Neuronal stem cell (in vitro differentiated cells): ENCODE data around the gene HEY2.

Source experiments
- DNase-seq: peaks from one replicate; pipeline ENCODE4 v3.0.0-alpha.2; 2013; ENCODE audit warnings: low spot score
- H2AFZ ChIP-seq: one replicate; pipeline ENCODE4 v1.6.1; 2013; ENCODE audit warnings: mild to moderate bottlenecking, low read length, inconsistent platforms
- H2AK5ac ChIP-seq: 2 replicates; pipeline ENCODE4 v1.6.1; 2013; ENCODE audit warnings: low read depth, mild to moderate bottlenecking, inconsistent platforms, low read length, moderate library complexity, mixed read lengths
- H2BK120ac ChIP-seq: 2 replicates; pipeline ENCODE4 v1.6.1; 2013; ENCODE audit warnings: low read depth, mild to moderate bottlenecking, inconsistent platforms, low read length, moderate library complexity, mixed read lengths
- H2BK12ac ChIP-seq: one replicate; pipeline ENCODE4 v1.6.1; 2013; ENCODE audit warnings: low read length, inconsistent platforms
- H2BK15ac ChIP-seq: 2 replicates; pipeline ENCODE4 v1.6.1; 2013; ENCODE audit warnings: mild to moderate bottlenecking, low read length, inconsistent platforms, mixed read lengths
- H2BK5ac ChIP-seq: one replicate; pipeline ENCODE4 v1.6.1; 2013; ENCODE audit warnings: inconsistent platforms, mild to moderate bottlenecking, low read length, moderate library complexity
- H3K14ac ChIP-seq: one replicate; pipeline ENCODE4 v1.6.1; 2013; ENCODE audit warnings: low read length, inconsistent platforms
- H3K18ac ChIP-seq: 2 replicates; pipeline ENCODE4 v1.6.1; 2013; ENCODE audit warnings: low read length, inconsistent platforms
- H3K23ac ChIP-seq: 2 replicates; pipeline ENCODE4 v1.6.1; 2013; ENCODE audit warnings: low read depth, mild to moderate bottlenecking, mixed read lengths, low read length, inconsistent platforms; ENCODE audit not compliant: poor library complexity
- H3K27ac ChIP-seq: replicated peaks from 3 replicates; pipeline ENCODE4 v1.5.1; 2013; ENCODE audit warnings: low read length, inconsistent platforms
- H3K27me3 ChIP-seq, 3 experiments: 2 replicates each; pipeline ENCODE4 v1.6.1; 2013; ENCODE audit warnings: low read length in 3 of 3, mild to moderate bottlenecking in 2 of 3, inconsistent platforms in 1 of 3, low read depth in 1 of 3, mixed read lengths in 1 of 3, moderate library complexity in 1 of 3; ENCODE audit not compliant: control insufficient read depth in 3 of 3, insufficient read depth in 3 of 3
- H3K36me3 ChIP-seq, 2 donors: replicated peaks in 1 of 2; 2 replicates each; pipeline ENCODE4 v1.6.1; 2013; ENCODE audit warnings: low read length in 2 of 2; ENCODE audit not compliant: control insufficient read depth in 2 of 2, insufficient read depth in 2 of 2
- H3K4ac ChIP-seq: 2 replicates; pipeline ENCODE4 v1.6.1; 2013; ENCODE audit warnings: inconsistent platforms, mild to moderate bottlenecking, low read length, moderate library complexity
- H3K4me1 ChIP-seq, 2 donors: 1 replicate in 1 of 2; 2 replicates in 1 of 2; pipeline ENCODE4 v1.6.1; 2013; ENCODE audit warnings: low read length in 2 of 2, low read depth in 1 of 2; ENCODE audit not compliant: control insufficient read depth in 2 of 2, insufficient read depth in 1 of 2
- H3K4me2 ChIP-seq: one replicate; pipeline ENCODE4 v1.6.1; 2013; ENCODE audit warnings: mild to moderate bottlenecking, low read length, inconsistent platforms; ENCODE audit not compliant: insufficient read depth, poor library complexity, severe bottlenecking
- H3K4me3 ChIP-seq, 2 donors: 2 replicates each; pipeline ENCODE4 v1.5.1; 2013; ENCODE audit warnings: low read length in 2 of 2, mild to moderate bottlenecking in 2 of 2, inconsistent platforms in 1 of 2, moderate library complexity in 1 of 2
- H3K79me1 ChIP-seq: one replicate; pipeline ENCODE4 v1.6.1; 2013; ENCODE audit warnings: low read depth, mild to moderate bottlenecking, inconsistent platforms, low read length, moderate library complexity
- H3K9ac ChIP-seq: one replicate; pipeline ENCODE4 v1.6.1; 2013; ENCODE audit warnings: mild to moderate bottlenecking, low read depth, low read length, inconsistent platforms; ENCODE audit not compliant: poor library complexity
- H3K9me3 ChIP-seq, 2 donors: replicated peaks in 1 of 2; 2 replicates each; pipeline versions ENCODE3 to v1.6.1; 2013; ENCODE audit warnings: low read length in 2 of 2, mild to moderate bottlenecking in 2 of 2, inconsistent platforms in 1 of 2, low read depth in 1 of 2, mixed read lengths in 1 of 2, moderate library complexity in 1 of 2; ENCODE audit not compliant: control insufficient read depth in 2 of 2, insufficient read depth in 1 of 2
- H4K8ac ChIP-seq: one replicate; pipeline ENCODE4 v1.6.1; 2013; ENCODE audit warnings: low read depth, mild to moderate bottlenecking, inconsistent platforms, low read length, moderate library complexity
- H4K91ac ChIP-seq: one replicate; pipeline ENCODE4 v1.6.1; 2013; ENCODE audit warnings: low read length, low read depth, mild to moderate bottlenecking, inconsistent platforms; ENCODE audit not compliant: poor library complexity
- WGBS, 2 donors: extraction: QIAGEN DNeasy Blood & Tissue Kit; methylation state at CpG; one replicate each; pipeline ENCODE4 v1.1.7; 2013; ENCODE audit warnings: missing lambda C conversion rate in 2 of 2, mixed read lengths in 1 of 2; ENCODE audit not compliant: insufficient read length in 2 of 2, insufficient replicate concordance in 1 of 2; ENCODE audit errors: extremely low coverage in 2 of 2; 5-methylcytosine and 5-hydroxymethylcytosine counted together

Gene HEY2

GRCh38 chr6:125747589-125748405 lies 1.6 kb upstream of the HEY2 start:
- Histone ChIP-seq H2AK5ac (peak overlapping the region; percentile 37), H3K18ac (peak overlapping the region; percentile 91), H3K9me3 (no peaks in the 10 kb centered on the region), H3K79me1 (no peaks in the 10 kb centered on the region), H3K27ac (no peak overlapping the region), H3K27me3 (peaks cover 14 to 95% (median 44%) of the 10 kb centered on the region in 3 experiments), H3K4me2 (peak overlapping the region; percentile 93), H3K23ac (peak overlapping the region; percentile 85), H3K4me1 (peaks cover 6 to 12% of the 10 kb centered on the region in 2 donors), H3K4me3 (peak overlapping the region in 1 of 2 donors; percentile 66), H4K8ac (no peak overlapping the region), H3K9ac (peak overlapping the region; percentile 60), H3K4ac (no peak overlapping the region), H2BK15ac (peak overlapping the region; percentile 49), H4K91ac (no peak overlapping the region), H2BK5ac (peak overlapping the region; percentile 24), H3K14ac (peak overlapping the region; percentile 89), H2AFZ (peak overlapping the region; percentile 99), H2BK120ac (peak overlapping the region; percentile 47), H2BK12ac (peak overlapping the region; percentile 41), H3K36me3 (no peaks in the 10 kb centered on the region)
- no CpG with 5 or more reads among the region's 76 CpGs for WGBS, 2 donors
- peak; percentile 36 for DNase-seq

- Histone ChIP-seq H3K9ac (peak overlapping the region; percentile 60), H3K4me2 (peak overlapping the region; percentile 93), H2AK5ac (peak overlapping the region; percentile 26), H3K4me1 (peaks cover 6 to 12% of the 10 kb centered on the region in 2 donors), H3K27me3 (peaks cover 14 to 96% (median 44%) of the 10 kb centered on the region in 3 experiments), H3K4me3 (peak overlapping the region; percentile 49 to 90), H3K23ac (peak overlapping the region; percentile 89), H2BK15ac (peak overlapping the region; percentile 89), H3K79me1 (no peaks in the 10 kb centered on the region), H4K8ac (no peak overlapping the region), H3K9me3 (no peaks in the 10 kb centered on the region), H2AFZ (peak overlapping the region; percentile 99), H2BK5ac (peak overlapping the region; percentile 82), H3K14ac (no peak overlapping the region), H2BK120ac (peak overlapping the region; percentile 47), H4K91ac (no peak overlapping the region), H3K27ac (no peak overlapping the region), H3K36me3 (no peaks in the 10 kb centered on the region), H2BK12ac (peak overlapping the region; percentile 30), H3K4ac (no peak overlapping the region), H3K18ac (peak overlapping the region; percentile 89)
- WGBS, 2 donors, result no CpG with 5 or more reads among the region's 42 CpGs
- DNase-seq, result peak; percentile 32
Observed at GRCh38 chr6:125748406-125749172, 843 bp upstream of the HEY2 start.

- H3K4me2 ChIP-seq, result peak overlapping the region; percentile 93
- H2BK12ac ChIP-seq, result no peak overlapping the region
- H2BK15ac ChIP-seq, result no peak overlapping the region
- no peak overlapping the region for H4K8ac ChIP-seq
- H3K9me3 ChIP-seq, result no peaks in the 10 kb centered on the region
- no peak overlapping the region for H3K27ac ChIP-seq
- no peak overlapping the region for H3K4ac ChIP-seq
- H3K79me1 ChIP-seq, result no peaks in the 10 kb centered on the region
- peak overlapping the region; percentile 99 for H2AFZ ChIP-seq
- H2BK5ac ChIP-seq, result peak overlapping the region; percentile 82
- peak overlapping the region; percentile 49 to 90 for H3K4me3 ChIP-seq
- no CpG with 5 or more reads among the region's 35 CpGs for WGBS, 2 donors
- H2BK120ac ChIP-seq, result no peak overlapping the region
- H3K27me3 ChIP-seq, result peaks cover 14 to 93% (median 44%) of the 10 kb centered on the region in 3 experiments
- H4K91ac ChIP-seq, result no peak overlapping the region
- H3K23ac ChIP-seq, result peak overlapping the region; percentile 65
- DNase-seq, result peak; percentile 31
- no peak overlapping the region for H3K14ac ChIP-seq
- no peaks in the 10 kb centered on the region for H3K36me3 ChIP-seq
- peak overlapping the region; percentile 83 for H3K18ac ChIP-seq
- peaks cover 6 to 12% of the 10 kb centered on the region in 2 donors for H3K4me1 ChIP-seq
- H3K9ac ChIP-seq, result no peak overlapping the region
- H2AK5ac ChIP-seq, result no peak overlapping the region
Observed at GRCh38 chr6:125749865-125750691, 646 bp downstream of the HEY2 start.
